Ammon's horn (tissue), 1 donor: ENCODE results near the gene FLRT1.
"Not testable (repeated sequence)": the region's sequence is repeated elsewhere in the genome, so short reads cannot be mapped to it uniquely, and the experiment has no call there.

ENCODE experiments used
- DNase-seq: peaks from one replicate; pipeline ENCODE4 v3.0.0-alpha.2; 2016; ENCODE audit warnings: low spot score

FLRT1 gene

GRCh38 chr11:64045700-64046099 lies 10.0 kb downstream of the FLRT1 start:
- DNase-seq = no peak

GRCh38 chr11:64047373-64047772 lies 11.6 kb downstream of the FLRT1 start:
- not testable (repeated sequence) for DNase-seq

GRCh38 chr11:64048042-64048854 lies 12.5 kb downstream of the FLRT1 start:
- peak; percentile 98 for DNase-seq

GRCh38 chr11:64049509-64049908 lies 13.8 kb downstream of the FLRT1 start:
- no peak for DNase-seq

GRCh38 chr11:64051297-64051696 lies 15.6 kb downstream of the FLRT1 start:
- DNase-seq = no peak

- no peak for DNase-seq
These were observed 16.7 kb downstream of the FLRT1 start for GRCh38 chr11:64052436-64052835.

GRCh38 chr11:64052938-64053622 lies 17.3 kb downstream of the FLRT1 start:
- no peak for DNase-seq

GRCh38 chr11:64053699-64054098 lies 18.0 kb downstream of the FLRT1 start:
- DNase-seq = no peak

- DNase-seq = peak; percentile 47
These were observed 19.3 kb downstream of the FLRT1 start for GRCh38 chr11:64055077-64055476.

GRCh38 chr11:64056213-64056785 lies 20.6 kb downstream of the FLRT1 start:
- DNase-seq = peak; percentile 91

- DNase-seq = no peak
These were observed 21.1 kb downstream of the FLRT1 start for GRCh38 chr11:64056861-64057260.

- DNase-seq = no peak
These were observed 22.2 kb downstream of the FLRT1 start for GRCh38 chr11:64057890-64058289.

GRCh38 chr11:64058494-64058893 lies 22.8 kb downstream of the FLRT1 start:
- DNase-seq = peak; percentile 47

GRCh38 chr11:64059339-64060140 lies 23.8 kb downstream of the FLRT1 start:
- DNase-seq = no peak

GRCh38 chr11:64060263-64060860 lies 24.6 kb downstream of the FLRT1 start:
- DNase-seq = no peak

- peak; percentile 64 for DNase-seq
These were observed 25.2 kb downstream of the FLRT1 start for GRCh38 chr11:64060861-64061444.

- no peak for DNase-seq
These were observed 26.7 kb downstream of the FLRT1 start for GRCh38 chr11:64062185-64063039.

GRCh38 chr11:64063777-64064176 lies 28.0 kb downstream of the FLRT1 start:
- DNase-seq = no peak

GRCh38 chr11:64064374-64065140 lies 28.8 kb downstream of the FLRT1 start:
- DNase-seq = no peak

- DNase-seq = no peak
These were observed 29.4 kb downstream of the FLRT1 start for GRCh38 chr11:64065141-64065465.
